Sigmoid colon (tissue), 4 donors: ENCODE measurements around the gene MAGEA1.

Experiments used
- EP300 ChIP-seq, 4 donors: sonication (generic); formaldehyde crosslinking; IDR thresholded peaks; one replicate each; pipeline ENCODE4 v1.6.1; 2017; ENCODE audit warnings: antibody characterized with exemption in 4 of 4
- POLR2A ChIP-seq, 2 donors: fragments of 450-650 bp; IDR thresholded peaks; one replicate each; pipeline ENCODE4 v1.6.1; 2016; ENCODE audit warnings: antibody characterized with exemption in 2 of 2, mild to moderate bottlenecking in 2 of 2, moderate library complexity in 2 of 2

DNA sequence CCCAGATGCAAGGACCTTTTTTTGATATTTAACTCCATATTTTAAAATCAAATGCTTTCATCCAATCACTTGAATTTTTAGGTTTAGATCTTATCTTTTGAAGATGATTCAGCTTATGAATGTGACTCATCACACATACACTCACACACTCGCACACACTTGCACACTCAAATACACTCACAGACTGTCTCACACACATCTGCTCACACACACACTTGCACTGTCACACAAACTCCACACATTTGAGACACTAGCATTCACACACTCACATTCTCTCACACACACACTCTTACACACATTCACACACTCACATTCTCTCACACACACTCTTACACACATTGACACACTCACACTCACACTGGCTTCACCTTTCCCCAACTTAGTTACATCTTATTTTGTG lies 37.8 kb downstream of the MAGEA1 start:
- no peak for TF ChIP-seq POLR2A (IDR thresholded peaks at IDR 0.05)
- no peak for TF ChIP-seq EP300 (IDR thresholded peaks at IDR 0.05)
